CD14-positive monocyte (primary cell): ENCODE measurements around the gene TMEM222. TPM values are rescaled to one million over a fixed set of nuclear protein-coding genes. Genes with fewer than 3 reads are reported as not detected.

Experiments
- DNase-seq, 3 donors: peaks; one replicate each; pipeline ENCODE4 v3.0.0-alpha.2; 2011 to 2022
- H2AFZ ChIP-seq: 2 replicates; pipeline ENCODE4 v1.6.0; 2012; ENCODE audit warnings: mild to moderate bottlenecking, low read depth, low read length, inconsistent platforms; ENCODE audit not compliant: insufficient read depth, poor library complexity, severe bottlenecking
- H3K27ac ChIP-seq, 2 donors: 1 replicate in 1 of 2; 2 replicates in 1 of 2; pipeline ENCODE4 v1.5.1; 2012 to 2013; ENCODE audit warnings: low read length in 2 of 2, control low read depth in 1 of 2, inconsistent platforms in 1 of 2, low read depth in 1 of 2, mild to moderate bottlenecking in 1 of 2
- H3K27me3 ChIP-seq, 2 donors: one replicate each; pipeline versions ENCODE4 v1.6.0 to v1.6.1; 2011 to 2013; ENCODE audit warnings: low read length in 2 of 2; ENCODE audit not compliant: control insufficient read depth in 2 of 2, insufficient read depth in 2 of 2
- H3K36me3 ChIP-seq, 2 donors: replicated peaks in 1 of 2; 1 replicate in 1 of 2; 2 replicates in 1 of 2; pipeline versions ENCODE4 v1.5.1 to v1.6.1; 2012 to 2013; ENCODE audit warnings: low read length in 2 of 2, control low read depth in 1 of 2, inconsistent platforms in 1 of 2, mild to moderate bottlenecking in 1 of 2; ENCODE audit not compliant: insufficient read depth in 2 of 2, control insufficient read depth in 1 of 2
- H3K4me1 ChIP-seq, 2 donors: 1 replicate in 1 of 2; 2 replicates in 1 of 2; pipeline versions ENCODE4 v1.5.1 to v1.6.1; 2012 to 2013; ENCODE audit warnings: low read length in 2 of 2, control low read depth in 1 of 2, inconsistent platforms in 1 of 2, mild to moderate bottlenecking in 1 of 2, moderate library complexity in 1 of 2; ENCODE audit not compliant: insufficient read depth in 2 of 2, control insufficient read depth in 1 of 2
- H3K4me2 ChIP-seq: replicated peaks from 2 replicates; pipeline ENCODE3; 2012; ENCODE audit warnings: low read length, moderate library complexity, mild to moderate bottlenecking; ENCODE audit not compliant: poor library complexity, severe bottlenecking; ENCODE audit errors: extremely low read depth
- H3K4me3 ChIP-seq, 3 experiments: fragments of 200-600 bp in 1 of 3; sonication (generic) in 1 of 3; replicated peaks in 1 of 3; 1 replicate in 2 of 3; 2 replicates in 1 of 3; pipeline ENCODE4 v1.5.1; 2011 to 2013; ENCODE audit warnings: low read length in 3 of 3, mild to moderate bottlenecking in 3 of 3, control low read depth in 2 of 3, low read depth in 2 of 3, inconsistent platforms in 1 of 3, moderate library complexity in 1 of 3
- H3K79me2 ChIP-seq: 2 replicates; pipeline ENCODE4 v1.6.0; 2012; ENCODE audit warnings: mild to moderate bottlenecking, control low read depth, inconsistent platforms, low read length, moderate library complexity; ENCODE audit not compliant: insufficient read depth
- H3K9ac ChIP-seq: 2 replicates; pipeline ENCODE4 v1.6.0; 2017; ENCODE audit warnings: low read length, mild to moderate bottlenecking; ENCODE audit not compliant: insufficient read depth, poor library complexity, severe bottlenecking
- H3K9me3 ChIP-seq, 2 donors: replicated peaks in 1 of 2; 1 replicate in 1 of 2; 2 replicates in 1 of 2; pipeline versions ENCODE4 v1.5.1 to v1.6.1; 2012 to 2013; ENCODE audit warnings: low read length in 2 of 2, control low read depth in 1 of 2; ENCODE audit not compliant: control insufficient read depth in 1 of 2, insufficient read depth in 1 of 2
- H4K20me1 ChIP-seq: 2 replicates; pipeline ENCODE4 v1.6.0; 2012; ENCODE audit warnings: mild to moderate bottlenecking, low read length, control low read depth, moderate library complexity; ENCODE audit not compliant: insufficient read depth
- H3K27ac Mint-ChIP-seq, 7 donors: one replicate each; pipeline ENCODE4 v1.8.0; 2020; ENCODE audit warnings: mild to moderate bottlenecking in 7 of 7, mixed read lengths in 7 of 7, moderate library complexity in 6 of 7, inconsistent platforms in 2 of 7
- H3K27me3 Mint-ChIP-seq, 3 donors: one replicate each; pipeline ENCODE4 v1.8.0; 2021 to 2022; ENCODE audit warnings: low read depth in 3 of 3, mild to moderate bottlenecking in 3 of 3, mixed read lengths in 3 of 3, moderate library complexity in 3 of 3, inconsistent platforms in 1 of 3
- H3K36me3 Mint-ChIP-seq, 2 donors: one replicate each; pipeline ENCODE4 v1.8.0; 2020; ENCODE audit warnings: mixed read lengths in 2 of 2, inconsistent platforms in 1 of 2, mild to moderate bottlenecking in 1 of 2
- H3K4me1 Mint-ChIP-seq: one replicate; pipeline ENCODE4 v1.8.0; 2020; ENCODE audit warnings: mild to moderate bottlenecking, mixed read lengths
- H3K4me3 Mint-ChIP-seq, 2 donors: one replicate each; pipeline ENCODE4 v1.8.0; 2020; ENCODE audit warnings: mild to moderate bottlenecking in 2 of 2, mixed read lengths in 2 of 2, moderate library complexity in 1 of 2
- H3K9me3 Mint-ChIP-seq, 7 donors: one replicate each; pipeline ENCODE4 v1.8.0; 2020 to 2022; ENCODE audit warnings: mixed read lengths in 7 of 7, mild to moderate bottlenecking in 6 of 7, moderate library complexity in 6 of 7, inconsistent platforms in 2 of 7
- WGBS: methylation state at CpG from one replicate; pipeline ENCODE4 v1.1.5; 2013; ENCODE audit warnings: missing lambda C conversion rate; ENCODE audit not compliant: insufficient coverage; 5-methylcytosine and 5-hydroxymethylcytosine counted together
- intact Hi-C, 2 donors: fragments of 100-400 bp; cut with micrococcal nuclease; formaldehyde crosslinking; loops; one replicate each; pipeline versions ENCODE4 v1.15.0 to v1.15.1; 2023
- polyA plus RNA-seq, 3 donors: library from polyadenylated mRNA; depleted of rRNA in 1 of 3; unstranded in 2 of 3; stranded (reverse) in 1 of 3; fragments of 300-500 nt in 2 of 3; fragments of >200 nt in 1 of 3; fragmentation: Illumina TruSeq in 2 of 3; gene quantifications; 1 replicate in 2 of 3; 2 replicates in 1 of 3; pipeline ENCODE4 v1.2.3, GENCODE V29; 2012 to 2021
- TF ChIP-seq, protein P1 (sequence below): fragments of 200-600 bp; IDR thresholded peaks from one replicate; pipeline ENCODE4 v1.8.0; 2022; ENCODE audit warnings: antibody characterized with exemption, mild to moderate bottlenecking

The TMEM222 gene
- polyA plus RNA-seq, 3 donors = 23.2 to 29.0 (median 24.6) TPM

- H3K4me1 ChIP-seq = peaks cover 13 to 14% of the 10 kb centered on the region in 2 donors
- 36% methylated on average over 3 of the region's 4 CpGs for whole genome bisulfite sequencing
- TF ChIP-seq, protein P1, sequence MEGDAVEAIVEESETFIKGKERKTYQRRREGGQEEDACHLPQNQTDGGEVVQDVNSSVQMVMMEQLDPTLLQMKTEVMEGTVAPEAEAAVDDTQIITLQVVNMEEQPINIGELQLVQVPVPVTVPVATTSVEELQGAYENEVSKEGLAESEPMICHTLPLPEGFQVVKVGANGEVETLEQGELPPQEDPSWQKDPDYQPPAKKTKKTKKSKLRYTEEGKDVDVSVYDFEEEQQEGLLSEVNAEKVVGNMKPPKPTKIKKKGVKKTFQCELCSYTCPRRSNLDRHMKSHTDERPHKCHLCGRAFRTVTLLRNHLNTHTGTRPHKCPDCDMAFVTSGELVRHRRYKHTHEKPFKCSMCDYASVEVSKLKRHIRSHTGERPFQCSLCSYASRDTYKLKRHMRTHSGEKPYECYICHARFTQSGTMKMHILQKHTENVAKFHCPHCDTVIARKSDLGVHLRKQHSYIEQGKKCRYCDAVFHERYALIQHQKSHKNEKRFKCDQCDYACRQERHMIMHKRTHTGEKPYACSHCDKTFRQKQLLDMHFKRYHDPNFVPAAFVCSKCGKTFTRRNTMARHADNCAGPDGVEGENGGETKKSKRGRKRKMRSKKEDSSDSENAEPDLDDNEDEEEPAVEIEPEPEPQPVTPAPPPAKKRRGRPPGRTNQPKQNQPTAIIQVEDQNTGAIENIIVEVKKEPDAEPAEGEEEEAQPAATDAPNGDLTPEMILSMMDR = no peak
- no peaks in the 10 kb centered on the region for H3K9me3 Mint-ChIP-seq
- H3K36me3 ChIP-seq = no peaks in the 10 kb centered on the region
- no peak overlapping the region for H3K4me2 ChIP-seq
- H3K27me3 Mint-ChIP-seq = peaks cover 10 to 23% (median 13%) of the 10 kb centered on the region in 3 donors
- intact Hi-C loops = no loop called here
- H4K20me1 ChIP-seq = no peaks in the 10 kb centered on the region
- peaks cover 0 to 3% of the 10 kb centered on the region in 2 donors for H3K27me3 ChIP-seq
- H3K27ac ChIP-seq = no peak overlapping the region
- no peak overlapping the region for H3K9ac ChIP-seq
- no peaks in the 10 kb centered on the region for H3K36me3 Mint-ChIP-seq
- no peaks in the 10 kb centered on the region for H3K9me3 ChIP-seq
- peaks cover 11% of the 10 kb centered on the region for H3K4me1 Mint-ChIP-seq
- peaks cover 10% of the 10 kb centered on the region for H3K79me2 ChIP-seq
- no peak overlapping the region for H3K4me3 Mint-ChIP-seq
- peak overlapping the region in 1 of 7 donors; percentile 59 for H3K27ac Mint-ChIP-seq
- no peak for DNase-seq
- no peak overlapping the region for H3K4me3 ChIP-seq
- no peak overlapping the region for H2AFZ ChIP-seq
Observed at GRCh38 chr1:27318136-27318535, 3.8 kb upstream of the TMEM222 start.

DNA sequence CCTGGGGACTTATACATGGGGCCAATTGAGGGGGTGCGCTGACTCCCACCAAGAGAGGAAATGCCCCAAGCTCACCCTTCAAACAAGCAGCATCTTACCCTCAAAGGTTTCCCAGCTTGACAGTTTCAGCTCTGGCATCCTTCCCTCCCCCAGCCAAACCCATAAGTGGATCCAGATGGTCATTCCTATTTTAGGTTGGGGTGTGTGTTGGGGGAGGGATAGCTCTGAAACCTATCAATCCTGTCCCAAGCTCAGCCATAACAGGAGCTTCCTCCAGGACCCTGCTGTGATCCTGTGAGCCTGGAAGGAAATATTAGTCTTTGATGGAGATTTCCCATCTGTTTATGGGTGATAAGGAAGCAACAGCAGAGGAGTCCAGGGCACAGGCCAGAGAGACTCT, 3.4 kb upstream of the TMEM222 start:
- Mint-ChIP-seq H3K36me3 (no peaks in the 10 kb centered on the region), H3K4me1 (peaks cover 15% of the 10 kb centered on the region), H3K27me3 (peaks cover 10 to 21% (median 13%) of the 10 kb centered on the region in 3 donors), H3K4me3 (no peak overlapping the region), H3K9me3 (no peaks in the 10 kb centered on the region), H3K27ac (no peak overlapping the region)
- no peak overlapping the region for H2AFZ ChIP-seq
- no peaks in the 10 kb centered on the region for H3K36me3 ChIP-seq
- peaks cover 17 to 19% of the 10 kb centered on the region in 2 donors for H3K4me1 ChIP-seq
- no peak overlapping the region for H3K27ac ChIP-seq
- no peaks in the 10 kb centered on the region for H3K9me3 ChIP-seq
- H3K9ac ChIP-seq = no peak overlapping the region
- WGBS = no CpG with 5 or more reads among the region's 1 CpG
- no peak for DNase-seq
- no peaks in the 10 kb centered on the region for H4K20me1 ChIP-seq
- TF ChIP-seq, protein P1 = no peak
- no peak overlapping the region for H3K4me2 ChIP-seq
- intact Hi-C loops = no loop called here
- H3K4me3 ChIP-seq = no peak overlapping the region
- H3K27me3 ChIP-seq = peaks cover 0 to 3% of the 10 kb centered on the region in 2 donors
- H3K79me2 ChIP-seq = peaks cover 14% of the 10 kb centered on the region
